Forelimb muscle (tissue), 1 donor: ENCODE results near the gene BAK1. TPM values are rescaled to one million over a fixed set of nuclear protein-coding genes. Genes with fewer than 3 reads are reported as not detected.

ENCODE experiments used
- DNase-seq: peaks from one replicate; pipeline ENCODE4 v3.0.0-alpha.2; 2013; ENCODE audit warnings: low read depth
- polyA plus RNA-seq: library from polyadenylated mRNA; unstranded; fragments of 120-200 nt; gene quantifications from one replicate; pipeline ENCODE4 v1.2.1, GENCODE V29; 2013; ENCODE audit not compliant: insufficient read length

Gene BAK1
- 17.9 TPM for polyA plus RNA-seq

- peak; percentile 71 for DNase-seq
Measured at GRCh38 chr6:33579828-33580714, at the start of gene BAK1. Gene BAK1, minus strand, starts transcription at chr6:33580276. Its CDS starts 2,672 bp downstream, at chr6:33577604.

- no peak for DNase-seq
Measured at GRCh38 chr6:33628401-33628964, 48.4 kb upstream of the BAK1 start.

GRCh38 chr6:33627876-33628275, 47.8 kb upstream of the BAK1 start:
- no peak for DNase-seq

- DNase-seq, result no peak
Measured at GRCh38 chr6:33624856-33625255, 44.8 kb upstream of the BAK1 start.

- no peak for DNase-seq
Measured at GRCh38 chr6:33623895-33624381, 43.9 kb upstream of the BAK1 start.

- DNase-seq, result no peak
Measured at GRCh38 chr6:33622456-33623431, 42.7 kb upstream of the BAK1 start.

- DNase-seq, result no peak
Measured at GRCh38 chr6:33621711-33622388, 41.8 kb upstream of the BAK1 start.

GRCh38 chr6:33620856-33621710, 41.0 kb upstream of the BAK1 start, which contains the start of gene ITPR3:
Gene ITPR3, plus strand, starts transcription at chr6:33621322. Its CDS starts 281 bp downstream, at chr6:33621603.
- no peak for DNase-seq

- no peak for DNase-seq
Measured at GRCh38 chr6:33620158-33620855, 40.2 kb upstream of the BAK1 start.

- DNase-seq, result no peak
Measured at GRCh38 chr6:33619166-33619840, 39.2 kb upstream of the BAK1 start.

GRCh38 chr6:33616913-33617312, 36.8 kb upstream of the BAK1 start:
- no peak for DNase-seq

GRCh38 chr6:33616113-33616512, 36.0 kb upstream of the BAK1 start:
- DNase-seq, result no peak

- no peak for DNase-seq
Measured at GRCh38 chr6:33613795-33614168, 33.7 kb upstream of the BAK1 start.

GRCh38 chr6:33613146-33613794, 33.2 kb upstream of the BAK1 start:
- no peak for DNase-seq

GRCh38 chr6:33610779-33611732, 31.0 kb upstream of the BAK1 start:
- DNase-seq, result no peak

GRCh38 chr6:33610067-33610466, 30.0 kb upstream of the BAK1 start:
- no peak for DNase-seq

- no peak for DNase-seq
Measured at GRCh38 chr6:33609528-33609927, 29.5 kb upstream of the BAK1 start.
